ENCODE results near the gene TRIP13. TPM values are rescaled to one million over a fixed set of nuclear protein-coding genes. Genes with fewer than 3 reads are reported as not detected.

Gene TRIP13
- total RNA-seq, 1 donor from 2014 or later, result 3.9 TPM

GRCh38 chr5:859798-860296 lies 32.8 kb upstream of the TRIP13 start:
- DNase-seq, result no peak
- TF ChIP-seq CTCF (IDR thresholded peaks at IDR 0.05; ENCODE audit: partially characterized antibody, unreplicated experiment), result no peak
- H3K4me3 Mint-ChIP-seq (ENCODE audit: unreplicated experiment), result no peak overlapping the region
- peaks cover 3% of the 10 kb centered on the region for H3K9me3 Mint-ChIP-seq (ENCODE audit: unreplicated experiment)
- H3K36me3 Mint-ChIP-seq (ENCODE audit: unreplicated experiment), result no peaks in the 10 kb centered on the region
- H3K27ac Mint-ChIP-seq (ENCODE audit: unreplicated experiment), result no peak overlapping the region
- peaks cover 5% of the 10 kb centered on the region for H3K27me3 Mint-ChIP-seq (ENCODE audit: unreplicated experiment)
- H3K4me1 Mint-ChIP-seq (ENCODE audit: low read depth, unreplicated experiment), result peaks cover 3% of the 10 kb centered on the region

GRCh38 chr5:860506-861150 lies 32.1 kb upstream of the TRIP13 start:
- Mint-ChIP-seq H3K36me3 (ENCODE audit: unreplicated experiment) (no peaks in the 10 kb centered on the region), H3K27ac (ENCODE audit: unreplicated experiment) (no peak overlapping the region), H3K9me3 (ENCODE audit: unreplicated experiment) (peaks cover 3% of the 10 kb centered on the region), H3K4me3 (ENCODE audit: unreplicated experiment) (no peak overlapping the region), H3K27me3 (ENCODE audit: unreplicated experiment) (peaks cover 5% of the 10 kb centered on the region), H3K4me1 (ENCODE audit: low read depth, unreplicated experiment) (peaks cover 3% of the 10 kb centered on the region)
- TF ChIP-seq CTCF (IDR thresholded peaks at IDR 0.05; ENCODE audit: partially characterized antibody, unreplicated experiment), result no peak
- DNase-seq, result no peak

- no peak overlapping the region for H3K4me3 Mint-ChIP-seq (ENCODE audit: unreplicated experiment)
- peaks cover 3% of the 10 kb centered on the region for H3K9me3 Mint-ChIP-seq (ENCODE audit: unreplicated experiment)
- no peaks in the 10 kb centered on the region for H3K36me3 Mint-ChIP-seq (ENCODE audit: unreplicated experiment)
- H3K27ac Mint-ChIP-seq (ENCODE audit: unreplicated experiment), result no peak overlapping the region
- peaks cover 5% of the 10 kb centered on the region for H3K27me3 Mint-ChIP-seq (ENCODE audit: unreplicated experiment)
- H3K4me1 Mint-ChIP-seq (ENCODE audit: low read depth, unreplicated experiment), result peaks cover 3% of the 10 kb centered on the region
- DNase-seq, result no peak
- no peak for TF ChIP-seq CTCF (IDR thresholded peaks at IDR 0.05; ENCODE audit: partially characterized antibody, unreplicated experiment)
These were observed 31.0 kb upstream of the TRIP13 start for GRCh38 chr5:861442-862366.

GRCh38 chr5:862367-863243 lies 30.1 kb upstream of the TRIP13 start:
- no peak for TF ChIP-seq CTCF (IDR thresholded peaks at IDR 0.05; ENCODE audit: partially characterized antibody, unreplicated experiment)
- Mint-ChIP-seq H3K27ac (ENCODE audit: unreplicated experiment) (no peak overlapping the region), H3K4me3 (ENCODE audit: unreplicated experiment) (no peak overlapping the region), H3K36me3 (ENCODE audit: unreplicated experiment) (no peaks in the 10 kb centered on the region), H3K9me3 (ENCODE audit: unreplicated experiment) (peaks cover 4% of the 10 kb centered on the region), H3K27me3 (ENCODE audit: unreplicated experiment) (peaks cover 2% of the 10 kb centered on the region), H3K4me1 (ENCODE audit: low read depth, unreplicated experiment) (peaks cover 3% of the 10 kb centered on the region)
- no peak for DNase-seq

Measured in glutamatergic neuron (in vitro differentiated cells).